HG03442 (cell line): ENCODE measurements around the gene AMOTL2.

Source experiments
- ATAC-seq: cut with Tn5 transposase; IDR thresholded peaks from one replicate; pipeline ENCODE4 v1.9.1; 2021; ENCODE audit warnings: mild to moderate bottlenecking, moderate library complexity; ENCODE audit not compliant: unreplicated experiment

AMOTL2 gene

DNA sequence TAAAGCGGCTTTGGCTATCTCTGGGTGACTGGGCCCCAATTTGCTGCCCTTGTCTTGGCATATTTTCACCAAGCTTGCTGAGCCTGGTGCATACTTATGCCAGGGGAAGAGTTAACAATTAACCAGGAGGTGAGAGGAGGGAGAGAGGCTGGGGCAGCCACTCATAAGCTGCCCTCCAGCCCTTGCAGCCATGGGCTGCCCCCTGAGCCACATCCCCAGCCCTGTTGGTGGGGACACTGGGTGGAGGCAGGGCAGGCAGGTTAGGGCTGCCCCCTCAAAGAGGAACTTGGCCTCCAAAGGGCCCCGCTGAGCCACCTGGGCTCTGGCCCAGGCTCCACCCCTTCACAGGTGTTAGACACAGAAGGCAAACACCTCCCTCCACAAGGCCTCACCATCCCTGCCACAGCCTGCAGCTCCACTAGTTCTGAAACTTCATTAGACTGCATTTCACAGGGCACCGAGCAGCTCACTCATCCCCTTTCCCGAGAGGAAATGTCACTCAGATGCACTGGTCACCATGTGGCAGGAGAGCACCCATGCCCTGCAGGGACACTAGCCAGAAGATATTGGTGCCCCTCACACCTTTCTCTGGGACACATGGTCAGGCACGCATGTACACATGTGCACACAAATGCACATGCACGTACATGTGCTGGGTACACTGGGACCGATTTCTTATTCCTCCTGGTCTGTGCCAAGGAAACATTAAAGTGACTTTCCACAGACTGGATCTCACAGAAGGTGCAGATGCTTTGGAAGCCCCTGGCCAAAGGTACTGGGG, 20.2 kb downstream of the AMOTL2 start:
- ATAC-seq, result no peak

GRCh38 chr3:134353171-134353825, 20.9 kb downstream of the AMOTL2 start:
- ATAC-seq, result no peak

- no peak for ATAC-seq
These were observed 22.1 kb downstream of the AMOTL2 start for GRCh38 chr3:134352031-134352671.

DNA sequence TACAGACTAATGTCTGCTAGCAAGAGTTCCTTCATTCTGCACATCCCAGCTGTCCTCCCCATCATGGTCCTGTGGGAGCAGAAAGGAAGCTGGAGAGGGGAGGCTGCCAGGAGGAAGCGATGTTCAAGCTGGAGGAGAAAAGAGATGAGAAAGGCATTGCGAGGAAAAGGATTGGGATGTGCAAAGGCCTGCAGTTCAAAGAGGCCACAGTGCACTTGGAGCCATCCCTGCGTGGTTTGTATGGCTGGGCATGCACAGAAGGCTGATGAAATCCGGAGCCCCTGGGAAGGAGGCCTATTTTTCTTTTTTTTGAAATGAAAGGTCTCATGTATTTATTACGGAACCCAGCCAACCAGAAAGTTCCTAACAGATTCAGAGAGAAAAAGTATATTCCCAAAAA, 22.8 kb downstream of the AMOTL2 start:
- ATAC-seq, result no peak

- ATAC-seq, result no peak
These were observed 23.4 kb downstream of the AMOTL2 start for GRCh38 chr3:134350861-134351311.

DNA sequence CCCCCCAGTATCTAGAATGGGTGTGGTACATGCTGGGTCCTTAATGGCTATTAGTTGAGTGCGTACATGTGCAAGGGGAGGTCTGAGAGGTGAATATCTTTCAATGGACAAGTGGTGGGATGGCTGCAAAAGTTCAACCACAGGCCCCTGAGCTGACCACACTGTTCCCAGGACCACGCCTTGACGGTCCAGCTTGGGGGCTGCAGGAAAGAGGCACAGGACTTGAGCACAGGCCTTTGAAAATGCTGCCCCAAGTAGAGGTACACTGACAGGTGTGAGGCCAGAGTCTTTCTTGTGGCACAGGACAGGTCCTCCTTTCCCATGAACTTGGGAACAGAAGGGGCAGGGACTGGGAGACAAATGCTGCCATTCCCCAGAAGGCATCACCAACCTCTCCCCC, 24.0 kb downstream of the AMOTL2 start:
- ATAC-seq, result no peak

GRCh38 chr3:134348524-134348923, 25.7 kb downstream of the AMOTL2 start:
- ATAC-seq, result no peak

GRCh38 chr3:134347551-134347950, 26.7 kb downstream of the AMOTL2 start:
- no peak for ATAC-seq

DNA sequence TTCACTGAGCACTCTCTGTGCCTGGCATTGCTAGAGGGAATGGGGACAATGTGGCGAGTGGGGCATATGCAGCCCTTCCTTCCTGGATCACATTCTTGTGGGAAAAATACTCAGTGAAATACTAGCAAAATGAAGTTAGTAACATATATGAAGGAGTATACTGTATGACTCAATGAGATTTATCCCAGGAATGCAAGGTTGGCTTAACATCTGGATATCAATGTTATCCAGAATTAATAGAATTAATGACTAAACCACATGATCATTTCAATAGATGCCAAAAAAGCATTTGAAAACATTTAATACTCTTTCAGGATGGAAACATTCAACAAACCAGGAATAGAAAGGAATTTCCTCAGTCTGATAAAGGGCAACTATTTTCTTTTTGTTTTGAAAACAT, 27.5 kb downstream of the AMOTL2 start:
- no peak for ATAC-seq

GRCh38 chr3:134345202-134345601, 29.0 kb downstream of the AMOTL2 start:
- no peak for ATAC-seq

- no peak for ATAC-seq
These were observed 29.7 kb downstream of the AMOTL2 start for GRCh38 chr3:134344560-134344959.

GRCh38 chr3:134342259-134342658, 32.0 kb downstream of the AMOTL2 start:
- ATAC-seq, result no peak

GRCh38 chr3:134341389-134341788, 32.9 kb downstream of the AMOTL2 start:
- no peak for ATAC-seq

- ATAC-seq, result no peak
These were observed 33.3 kb downstream of the AMOTL2 start for GRCh38 chr3:134340982-134341365.

GRCh38 chr3:134340362-134340981, 33.8 kb downstream of the AMOTL2 start:
- no peak for ATAC-seq

DNA sequence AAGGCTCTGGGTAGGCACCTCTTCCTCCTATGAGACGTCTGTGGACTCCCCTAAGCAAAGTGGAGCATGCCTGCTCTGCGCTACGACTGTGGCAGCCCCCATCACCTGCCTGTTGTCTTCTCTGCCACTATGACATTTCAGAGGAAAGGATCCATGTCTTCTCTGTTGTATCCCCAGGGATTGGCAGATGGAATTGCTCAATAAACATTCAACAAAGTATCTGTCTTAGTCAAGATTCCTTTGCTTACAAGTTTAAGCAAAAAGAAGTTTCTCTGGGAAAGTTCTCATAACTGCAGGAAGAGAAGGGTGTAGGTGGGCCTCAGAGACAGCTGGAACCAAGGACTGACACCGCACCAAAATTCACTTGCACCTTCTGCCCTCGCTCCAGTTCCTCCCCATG, 34.3 kb downstream of the AMOTL2 start:
- no peak for ATAC-seq

- no peak for ATAC-seq
These were observed 34.9 kb downstream of the AMOTL2 start for GRCh38 chr3:134339331-134339730.

DNA sequence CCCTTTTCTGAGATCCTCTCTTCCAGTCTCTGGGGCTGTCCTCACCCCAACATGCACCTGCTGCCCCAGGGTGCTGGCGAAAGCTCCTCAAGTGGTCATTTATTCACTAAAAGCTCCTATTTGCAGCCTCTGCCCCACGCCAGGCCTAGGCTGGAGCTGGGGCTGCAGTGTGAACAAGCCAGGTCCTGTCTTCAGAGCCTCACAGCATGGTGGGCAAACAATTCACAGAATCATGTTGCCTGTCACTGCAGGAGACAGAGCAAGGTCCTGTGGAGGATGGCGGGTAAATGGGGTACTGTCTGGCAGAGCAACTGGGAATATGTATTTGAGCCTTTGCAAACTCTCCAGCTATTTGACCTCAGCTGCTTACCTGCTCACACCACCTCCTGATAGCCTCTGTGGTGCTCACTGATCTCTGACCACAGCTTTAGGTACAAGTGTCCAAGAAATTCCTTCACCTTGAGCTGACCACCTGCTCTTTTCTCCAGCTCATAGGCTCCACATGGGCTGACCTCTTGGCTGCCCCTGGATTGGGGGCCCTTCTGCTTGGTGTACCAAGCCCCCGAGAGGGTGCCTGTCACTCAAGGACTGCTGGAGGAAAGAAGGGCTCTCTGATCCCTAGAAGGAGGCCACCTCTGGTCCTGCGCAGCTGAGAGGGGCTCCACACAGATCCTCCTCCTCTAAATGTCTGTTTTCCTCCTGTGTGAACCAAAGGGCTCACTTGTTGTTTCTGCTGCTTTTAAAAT, 35.6 kb downstream of the AMOTL2 start:
- ATAC-seq, result no peak

- no peak for ATAC-seq
These were observed 36.1 kb downstream of the AMOTL2 start for GRCh38 chr3:134338201-134338512.

DNA sequence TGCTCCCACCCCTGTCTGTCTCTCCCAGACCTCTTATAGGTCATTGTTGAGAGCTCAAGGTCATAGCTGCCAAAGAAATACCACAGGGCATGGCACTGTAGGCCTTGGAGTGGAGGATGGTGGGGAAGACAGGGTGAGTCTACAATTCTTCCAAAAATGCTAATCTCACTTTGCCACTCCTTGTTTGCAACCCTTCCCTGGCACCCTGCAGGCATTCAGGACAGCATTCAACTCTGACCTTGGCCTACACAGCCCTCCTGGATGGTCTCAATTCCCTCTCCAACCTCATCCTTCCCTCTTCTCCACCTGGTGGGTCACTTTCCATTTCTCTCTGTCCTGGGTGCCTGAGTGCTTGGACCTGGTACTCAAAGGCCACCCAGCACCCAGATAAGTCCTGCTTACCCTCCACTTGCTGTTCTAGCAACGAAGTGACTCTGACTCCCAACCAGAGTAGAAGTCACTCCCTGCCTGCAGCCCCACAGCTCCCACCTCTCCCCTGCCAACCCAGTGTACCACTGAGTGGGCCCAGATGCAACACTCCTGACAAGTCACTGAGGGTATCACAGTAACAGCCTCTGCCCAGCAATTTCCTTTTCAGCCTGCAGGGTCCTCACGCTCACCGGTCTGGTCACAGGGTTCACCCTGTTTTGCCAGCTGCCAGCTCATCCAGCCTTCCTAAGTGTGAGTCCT, 36.6 kb downstream of the AMOTL2 start:
- ATAC-seq, result no peak
